ENCODE data around the gene KCNH1. TPM values are rescaled to one million over a fixed set of nuclear protein-coding genes. Genes with fewer than 3 reads are reported as not detected.

KCNH1 gene
- polyA plus RNA-seq, 1 donor from 2014 or later = 3.9 TPM

GRCh38 chr1:210787800-210788199 lies 346.1 kb downstream of the KCNH1 start:
- H3K4me3 ChIP-seq (ENCODE audit: low read length) = no peak overlapping the region
- no peaks in the 10 kb centered on the region for H3K79me2 ChIP-seq (replicated peaks; ENCODE audit: insufficient read depth, low read length)
- no peaks in the 10 kb centered on the region for H3K9me3 ChIP-seq (ENCODE audit: low read length)
- H3K9ac ChIP-seq (ENCODE audit: low read length) = no peak overlapping the region
- no peak for TF ChIP-seq EP300 (conservative IDR thresholded peaks at IDR 0.05; ENCODE audit: poor library complexity, severe bottlenecking)
- no peak for TF ChIP-seq POLR2AphosphoS5 (IDR thresholded peaks at IDR 0.05)
- no peak for TF ChIP-seq TAF1 (IDR thresholded peaks at IDR 0.05; ENCODE audit: low read depth)
- TF ChIP-seq REST (IDR thresholded peaks at IDR 0.05; ENCODE audit: borderline replicate concordance) = no peak
- TF ChIP-seq RAD21 (conservative IDR thresholded peaks at IDR 0.05) = no peak
- TF ChIP-seq MXI1 (conservative IDR thresholded peaks at IDR 0.05; ENCODE audit: poor library complexity, severe bottlenecking) = no peak
- no peak for TF ChIP-seq EZH2 (IDR thresholded peaks at IDR 0.05; ENCODE audit: borderline replicate concordance, insufficient read depth, low read length, poor library complexity, severe bottlenecking)
- TF ChIP-seq SMC3 (conservative IDR thresholded peaks at IDR 0.05; ENCODE audit: poor library complexity) = no peak
- no peak for TF ChIP-seq CTCF (IDR thresholded peaks at IDR 0.05; ENCODE audit: poor library complexity, severe bottlenecking)
- no peak overlapping the region for H2AFZ ChIP-seq (ENCODE audit: low read depth, low read length)
- no peaks in the 10 kb centered on the region for H3K9me2 ChIP-seq (ENCODE audit: insufficient read depth, low read length)
- no peaks in the 10 kb centered on the region for H3K27me3 ChIP-seq (ENCODE audit: insufficient read depth, low read depth, low read length)
- H3K36me3 ChIP-seq (ENCODE audit: insufficient read depth, low read length) = no peaks in the 10 kb centered on the region
- H3F3A ChIP-seq (ENCODE audit: insufficient read depth, low read length, poor library complexity, severe bottlenecking) = no peaks in the 10 kb centered on the region
- H4K20me1 ChIP-seq (ENCODE audit: insufficient read depth) = no peaks in the 10 kb centered on the region
- no peak overlapping the region for H3K4me2 ChIP-seq (ENCODE audit: low read length)
- no peak overlapping the region for H3K27ac ChIP-seq (ENCODE audit: low read length)

- Histone ChIP-seq H3F3A (ENCODE audit: insufficient read depth, low read length, poor library complexity, severe bottlenecking) (no peaks in the 10 kb centered on the region), H3K9ac (ENCODE audit: low read length) (no peak overlapping the region), H4K20me1 (ENCODE audit: insufficient read depth) (no peaks in the 10 kb centered on the region), H3K9me3 (ENCODE audit: low read length) (no peaks in the 10 kb centered on the region), H3K27me3 (ENCODE audit: insufficient read depth, low read depth, low read length) (no peaks in the 10 kb centered on the region), H3K9me2 (ENCODE audit: insufficient read depth, low read length) (no peaks in the 10 kb centered on the region), H3K4me2 (ENCODE audit: low read length) (no peak overlapping the region), H3K79me2 (replicated peaks; ENCODE audit: insufficient read depth, low read length) (no peaks in the 10 kb centered on the region), H2AFZ (ENCODE audit: low read depth, low read length) (no peak overlapping the region), H3K36me3 (ENCODE audit: insufficient read depth, low read length) (no peaks in the 10 kb centered on the region), H3K27ac (ENCODE audit: low read length) (no peak overlapping the region), H3K4me3 (ENCODE audit: low read length) (no peak overlapping the region)
- TF ChIP-seq POLR2AphosphoS5 (IDR thresholded peaks at IDR 0.05) (no peak), SMC3 (conservative IDR thresholded peaks at IDR 0.05; ENCODE audit: poor library complexity) (no peak), EZH2 (IDR thresholded peaks at IDR 0.05; ENCODE audit: borderline replicate concordance, insufficient read depth, low read length, poor library complexity, severe bottlenecking) (no peak), MXI1 (conservative IDR thresholded peaks at IDR 0.05; ENCODE audit: poor library complexity, severe bottlenecking) (no peak), RAD21 (conservative IDR thresholded peaks at IDR 0.05) (no peak), CTCF (IDR thresholded peaks at IDR 0.05; ENCODE audit: poor library complexity, severe bottlenecking) (no peak), EP300 (conservative IDR thresholded peaks at IDR 0.05; ENCODE audit: poor library complexity, severe bottlenecking) (no peak), TAF1 (IDR thresholded peaks at IDR 0.05; ENCODE audit: low read depth) (no peak), REST (IDR thresholded peaks at IDR 0.05; ENCODE audit: borderline replicate concordance) (no peak)
Measured at GRCh38 chr1:210786546-210786945, 347.4 kb downstream of the KCNH1 start.

Measured in neural cell (in vitro differentiated cells).